Measurements from ENCODE around the gene CSMD2. TPM values are rescaled to one million over a fixed set of nuclear protein-coding genes. Genes with fewer than 3 reads are reported as not detected.

Gene CSMD2
- total RNA-seq, 2 donors from 2014 or later: 2.8 to 3.0 TPM

DNA sequence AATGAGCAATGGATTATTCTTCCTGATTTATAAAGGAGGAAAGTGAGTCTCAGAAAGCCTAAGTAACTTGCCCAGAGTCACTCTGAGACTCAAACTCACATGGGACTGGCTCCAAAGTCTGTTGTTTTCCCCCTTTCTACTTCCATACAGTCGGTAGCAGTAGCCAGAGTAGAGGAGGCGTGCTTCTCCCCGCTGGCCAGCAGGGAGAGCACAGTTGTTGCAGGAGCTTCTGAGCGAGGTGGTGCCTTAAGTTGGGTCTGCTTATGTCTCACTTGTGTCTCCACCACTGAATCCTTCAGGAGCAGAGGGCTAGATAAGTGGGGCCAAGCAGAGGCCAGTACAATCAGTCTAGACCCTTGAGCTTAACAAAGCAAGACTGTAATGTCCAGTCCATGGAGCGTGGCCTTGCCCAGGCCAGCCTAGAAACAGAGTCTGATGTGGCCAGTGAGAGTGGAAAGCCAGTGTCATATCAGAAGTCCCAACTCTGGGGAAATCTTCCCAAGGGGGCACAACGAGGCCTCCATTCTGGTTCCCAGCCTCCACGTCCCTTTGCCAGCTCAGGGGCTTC lies 510.7 kb downstream of the CSMD2 start:
- ATAC-seq (ENCODE audit: insufficient number of reproducible peaks, low FRiP score, low read depth): no peak
- H3K9me3 ChIP-seq: no peaks in the 10 kb centered on the region
- H3K4me3 ChIP-seq: no peak overlapping the region
- TF ChIP-seq, protein P1, sequence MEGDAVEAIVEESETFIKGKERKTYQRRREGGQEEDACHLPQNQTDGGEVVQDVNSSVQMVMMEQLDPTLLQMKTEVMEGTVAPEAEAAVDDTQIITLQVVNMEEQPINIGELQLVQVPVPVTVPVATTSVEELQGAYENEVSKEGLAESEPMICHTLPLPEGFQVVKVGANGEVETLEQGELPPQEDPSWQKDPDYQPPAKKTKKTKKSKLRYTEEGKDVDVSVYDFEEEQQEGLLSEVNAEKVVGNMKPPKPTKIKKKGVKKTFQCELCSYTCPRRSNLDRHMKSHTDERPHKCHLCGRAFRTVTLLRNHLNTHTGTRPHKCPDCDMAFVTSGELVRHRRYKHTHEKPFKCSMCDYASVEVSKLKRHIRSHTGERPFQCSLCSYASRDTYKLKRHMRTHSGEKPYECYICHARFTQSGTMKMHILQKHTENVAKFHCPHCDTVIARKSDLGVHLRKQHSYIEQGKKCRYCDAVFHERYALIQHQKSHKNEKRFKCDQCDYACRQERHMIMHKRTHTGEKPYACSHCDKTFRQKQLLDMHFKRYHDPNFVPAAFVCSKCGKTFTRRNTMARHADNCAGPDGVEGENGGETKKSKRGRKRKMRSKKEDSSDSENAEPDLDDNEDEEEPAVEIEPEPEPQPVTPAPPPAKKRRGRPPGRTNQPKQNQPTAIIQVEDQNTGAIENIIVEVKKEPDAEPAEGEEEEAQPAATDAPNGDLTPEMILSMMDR (IDR thresholded peaks at IDR 0.05): no peak
- H3K4me1 ChIP-seq (ENCODE audit: control insufficient read depth in 1 of 2, low read depth in 2 of 2): no peaks in the 10 kb centered on the region
- DNase-seq (ENCODE audit: low spot score): no peak
- no peaks in the 10 kb centered on the region for H3K36me3 ChIP-seq
- H3K27ac ChIP-seq: no peak overlapping the region
- H3K27me3 ChIP-seq (replicated peaks; ENCODE audit: insufficient read depth): no peaks in the 10 kb centered on the region

DNA sequence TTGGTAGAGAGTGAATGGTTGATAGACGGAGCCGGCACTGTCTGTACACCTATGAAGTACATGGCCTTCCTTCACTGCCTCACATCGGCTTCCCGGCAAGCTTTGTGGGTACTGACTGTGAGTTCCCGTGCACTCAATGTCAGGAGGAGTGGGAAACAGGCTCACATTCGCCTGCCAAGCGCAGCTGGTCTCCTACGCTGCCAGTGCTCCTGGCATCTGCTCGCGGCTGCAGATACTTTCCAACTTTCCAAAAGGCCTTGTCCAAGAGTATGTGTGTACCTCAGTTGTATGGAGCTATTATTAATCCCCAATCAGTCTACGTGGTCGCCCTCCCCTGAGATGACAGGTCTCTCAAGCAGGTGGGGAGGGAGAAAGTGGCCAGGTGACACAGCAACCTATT lies 511.8 kb downstream of the CSMD2 start:
- no peak for ATAC-seq (ENCODE audit: insufficient number of reproducible peaks, low FRiP score, low read depth)
- Histone ChIP-seq H3K36me3 (no peaks in the 10 kb centered on the region), H3K9me3 (peaks cover 4% of the 10 kb centered on the region), H3K4me1 (ENCODE audit: control insufficient read depth in 1 of 2, low read depth in 2 of 2) (no peaks in the 10 kb centered on the region), H3K27ac (no peak overlapping the region), H3K4me3 (no peak overlapping the region), H3K27me3 (replicated peaks; ENCODE audit: insufficient read depth) (no peaks in the 10 kb centered on the region)
- TF ChIP-seq, protein P1 (IDR thresholded peaks at IDR 0.05): no peak
- no peak for DNase-seq (ENCODE audit: low spot score)

DNA sequence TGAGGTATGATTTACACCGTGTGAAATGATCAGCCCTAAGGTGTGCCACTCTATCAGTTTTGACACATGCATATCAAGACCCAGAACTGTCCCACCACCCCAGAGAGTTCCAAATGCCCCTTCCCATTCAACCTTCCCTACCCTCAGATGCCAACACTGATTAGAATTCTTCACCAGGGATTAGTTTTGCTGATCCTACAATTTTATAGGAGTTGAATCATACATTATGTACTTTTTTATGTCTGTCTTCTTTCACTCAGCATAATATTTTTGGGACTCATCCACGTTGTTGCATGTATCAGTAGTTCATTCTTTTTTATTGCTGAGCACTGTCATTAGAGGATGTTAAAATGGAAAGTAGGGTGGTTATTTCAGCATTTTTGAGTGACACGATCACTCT lies 514.3 kb downstream of the CSMD2 start:
- Histone ChIP-seq H3K27ac (no peak overlapping the region), H3K27me3 (replicated peaks; ENCODE audit: insufficient read depth) (no peaks in the 10 kb centered on the region), H3K9me3 (peaks cover 5% of the 10 kb centered on the region), H3K4me3 (no peak overlapping the region), H3K36me3 (no peaks in the 10 kb centered on the region), H3K4me1 (ENCODE audit: control insufficient read depth in 1 of 2, low read depth in 2 of 2) (no peaks in the 10 kb centered on the region)
- TF ChIP-seq, protein P1 (IDR thresholded peaks at IDR 0.05): no peak
- DNase-seq (ENCODE audit: low spot score) (no peak), ATAC-seq (ENCODE audit: insufficient number of reproducible peaks, low FRiP score, low read depth) (no peak)

DNA sequence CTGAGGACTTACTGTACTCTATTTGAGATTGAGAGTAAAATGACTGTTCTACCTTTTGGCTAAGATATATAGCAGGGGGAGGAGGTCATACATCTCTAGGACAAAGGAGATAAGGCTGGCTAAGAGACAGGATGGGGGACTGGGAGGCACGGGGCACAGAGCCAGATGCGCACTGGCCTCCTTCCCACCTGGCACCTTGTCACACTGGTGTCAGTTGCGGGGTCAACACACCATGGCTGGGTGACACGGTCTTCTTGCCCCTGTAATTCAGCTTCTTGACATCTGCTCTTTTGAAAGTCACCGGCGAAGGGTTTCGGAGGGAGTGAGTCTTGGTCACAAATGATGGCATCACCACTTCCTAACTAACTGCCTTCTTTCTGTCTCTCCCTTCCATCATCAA lies 515.3 kb downstream of the CSMD2 start:
- H3K36me3 ChIP-seq: no peaks in the 10 kb centered on the region
- ATAC-seq (ENCODE audit: insufficient number of reproducible peaks, low FRiP score, low read depth) (no peak), DNase-seq (ENCODE audit: low spot score) (no peak)
- TF ChIP-seq, protein P1 (IDR thresholded peaks at IDR 0.05): no peak
- H3K27ac ChIP-seq: no peak overlapping the region
- H3K9me3 ChIP-seq: peaks cover 5% of the 10 kb centered on the region
- H3K4me1 ChIP-seq (ENCODE audit: control insufficient read depth in 1 of 2, low read depth in 2 of 2): no peaks in the 10 kb centered on the region
- H3K27me3 ChIP-seq (replicated peaks; ENCODE audit: insufficient read depth): no peaks in the 10 kb centered on the region
- H3K4me3 ChIP-seq: no peak overlapping the region

DNA sequence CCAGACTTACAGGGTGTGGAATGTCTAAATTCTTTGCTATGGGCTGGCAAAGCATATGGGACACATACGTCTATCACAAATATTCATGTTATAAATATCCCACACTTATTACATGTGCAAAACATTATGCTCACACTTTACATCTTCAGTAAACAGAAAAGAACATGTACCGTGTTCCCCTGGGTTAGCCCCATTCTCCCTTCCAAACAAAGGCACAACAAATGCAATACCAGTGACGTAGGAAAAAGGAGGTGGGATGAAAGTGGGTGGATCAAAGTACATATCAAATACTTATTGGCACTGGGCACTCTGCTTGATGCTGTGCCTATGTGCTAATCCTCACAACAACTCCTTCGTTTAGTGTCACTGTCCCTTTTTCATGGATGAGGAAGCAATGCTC lies 521.8 kb downstream of the CSMD2 start:
- Histone ChIP-seq H3K4me3 (no peak overlapping the region), H3K4me1 (ENCODE audit: control insufficient read depth in 1 of 2, low read depth in 2 of 2) (peaks cover 0 to 4% of the 10 kb centered on the region in 2 donors), H3K9me3 (peaks cover under 1% of the 10 kb centered on the region), H3K27me3 (replicated peaks; ENCODE audit: insufficient read depth) (no peaks in the 10 kb centered on the region), H3K36me3 (no peaks in the 10 kb centered on the region), H3K27ac (no peak overlapping the region)
- no peak for DNase-seq (ENCODE audit: low spot score)
- ATAC-seq (ENCODE audit: insufficient number of reproducible peaks, low FRiP score, low read depth): no peak
- TF ChIP-seq, protein P1 (IDR thresholded peaks at IDR 0.05): no peak

Measured in thoracic aorta (tissue), 2 donors.